CD4-positive, alpha-beta T cell treated with Interleukin-15 for 4 hours (primary cell): ENCODE results near the gene ATP6AP2.

Source experiments
- DNase-seq: peaks from one replicate; pipeline ENCODE4 v3.0.0-alpha.2; 2020; ENCODE audit warnings: low spot score

ATP6AP2 gene, protein sequence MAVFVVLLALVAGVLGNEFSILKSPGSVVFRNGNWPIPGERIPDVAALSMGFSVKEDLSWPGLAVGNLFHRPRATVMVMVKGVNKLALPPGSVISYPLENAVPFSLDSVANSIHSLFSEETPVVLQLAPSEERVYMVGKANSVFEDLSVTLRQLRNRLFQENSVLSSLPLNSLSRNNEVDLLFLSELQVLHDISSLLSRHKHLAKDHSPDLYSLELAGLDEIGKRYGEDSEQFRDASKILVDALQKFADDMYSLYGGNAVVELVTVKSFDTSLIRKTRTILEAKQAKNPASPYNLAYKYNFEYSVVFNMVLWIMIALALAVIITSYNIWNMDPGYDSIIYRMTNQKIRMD

DNA sequence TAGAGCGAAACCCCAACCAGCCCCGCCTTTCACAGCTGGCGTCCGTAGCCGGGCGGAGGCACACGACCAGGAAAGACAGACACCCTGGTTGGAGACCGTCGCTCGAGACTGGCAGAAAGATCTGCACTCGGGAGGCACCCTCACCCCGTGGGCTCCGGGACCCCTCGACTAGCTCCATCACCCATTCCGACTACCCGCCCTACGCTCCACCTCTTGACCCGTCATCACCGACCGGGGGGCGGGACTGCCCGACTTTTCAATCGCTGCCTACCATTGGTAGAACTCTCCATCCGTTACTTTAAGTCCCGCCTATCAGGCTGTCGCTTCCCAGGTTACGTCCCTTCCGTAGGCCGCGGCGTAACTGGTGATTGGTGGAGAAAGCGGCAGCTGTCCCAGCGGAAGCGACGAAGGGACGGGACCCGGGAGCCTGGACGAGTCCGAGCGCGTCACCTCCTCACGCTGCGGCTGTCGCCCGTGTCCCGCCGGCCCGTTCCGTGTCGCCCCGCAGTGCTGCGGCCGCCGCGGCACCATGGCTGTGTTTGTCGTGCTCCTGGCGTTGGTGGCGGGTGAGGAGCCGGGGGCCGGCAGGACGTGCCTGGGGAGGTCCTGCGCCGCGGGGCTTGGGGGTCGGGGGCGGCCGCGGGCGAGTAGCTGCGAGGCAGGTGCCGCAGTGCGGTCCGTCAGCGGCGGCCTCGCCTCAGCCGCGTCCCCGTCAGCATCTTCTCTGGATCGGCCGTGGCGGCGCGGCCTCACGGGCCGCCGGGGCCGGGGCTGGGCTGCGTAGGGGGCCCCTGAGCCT, at the start of gene ATP6AP2:
TSS of gene ATP6AP2 (plus strand) at position 434 of the 799 bp plus-strand sequence. CDS start at position 530, 96 bp downstream.
- peak; percentile 90 for DNase-seq

DNA sequence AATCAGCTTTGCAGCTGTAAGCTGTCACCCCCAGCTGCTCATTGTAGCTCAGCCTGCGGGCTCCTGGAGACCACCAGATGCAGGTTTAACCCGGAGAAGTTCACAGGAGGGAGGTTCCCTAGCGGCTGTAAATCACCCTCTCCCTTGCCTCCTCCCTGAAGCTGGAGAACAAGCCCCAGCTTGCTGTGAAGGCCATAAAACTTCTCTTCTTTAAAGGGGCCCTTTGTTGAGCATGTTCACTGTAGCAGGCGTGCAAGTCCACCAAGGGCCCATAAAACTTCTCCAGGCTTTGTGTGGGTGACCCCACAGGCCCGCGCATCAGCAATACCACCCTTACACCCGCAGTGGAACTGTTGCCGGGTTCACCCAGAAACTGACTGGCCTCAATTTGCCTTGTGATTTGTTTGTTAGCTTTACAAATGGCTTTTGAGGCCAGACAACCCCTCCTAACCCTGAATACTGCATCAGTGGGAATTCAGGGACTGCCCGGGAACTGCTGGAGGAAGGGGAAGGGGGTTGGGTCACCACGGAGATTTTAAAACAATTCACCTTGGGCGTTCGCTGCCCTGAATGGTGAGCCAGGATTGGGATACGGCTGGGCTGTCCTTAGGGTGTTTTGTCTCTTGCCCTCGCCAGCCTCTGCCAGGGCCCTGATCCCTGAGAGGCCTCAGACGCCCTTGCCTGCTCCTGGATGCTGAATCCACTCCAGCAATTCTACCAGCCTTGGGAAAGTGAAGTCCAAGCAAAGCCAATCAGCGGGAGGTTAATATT, 49.5 kb upstream of the ATP6AP2 start:
- DNase-seq = no peak

DNA sequence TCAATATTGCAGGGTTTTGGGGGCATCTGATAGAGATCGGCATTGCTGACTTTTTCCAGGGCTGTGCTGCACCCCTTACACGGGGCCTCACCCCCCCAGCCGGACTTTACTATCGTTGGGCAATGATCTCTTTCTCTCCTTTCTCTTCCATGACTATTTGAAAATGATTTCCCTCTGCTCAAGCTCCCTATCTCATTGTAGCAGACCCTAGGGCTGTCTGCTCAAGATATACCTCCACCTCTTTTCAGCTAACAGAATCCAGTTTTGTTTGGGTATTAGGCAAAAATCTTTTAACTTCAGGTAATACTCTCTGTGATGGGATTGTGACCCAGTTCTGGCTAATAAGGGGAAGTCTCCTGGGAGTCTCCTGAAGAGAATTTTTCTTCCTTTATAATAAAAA, 43.5 kb upstream of the ATP6AP2 start:
- DNase-seq = no peak

DNA sequence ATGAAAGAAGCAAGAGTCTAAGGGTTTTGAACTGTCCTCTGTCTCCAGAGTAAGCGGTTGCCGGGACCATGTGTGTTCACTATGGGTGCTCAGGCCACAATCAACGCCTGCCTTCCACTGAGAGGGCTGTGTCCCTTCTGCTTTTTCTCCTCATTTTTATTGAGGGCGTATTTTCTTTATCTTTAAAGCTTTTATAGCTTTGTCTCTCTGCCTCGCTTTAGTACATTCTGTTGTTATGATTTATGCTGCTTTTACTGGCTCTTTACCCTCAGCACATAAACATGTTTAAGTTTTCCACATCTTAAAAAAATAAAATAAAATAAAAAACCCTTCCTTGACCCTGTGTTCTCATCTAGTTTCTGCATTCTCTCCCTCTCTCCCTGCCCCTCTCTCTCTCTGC, 42.4 kb upstream of the ATP6AP2 start:
- DNase-seq = no peak

DNA sequence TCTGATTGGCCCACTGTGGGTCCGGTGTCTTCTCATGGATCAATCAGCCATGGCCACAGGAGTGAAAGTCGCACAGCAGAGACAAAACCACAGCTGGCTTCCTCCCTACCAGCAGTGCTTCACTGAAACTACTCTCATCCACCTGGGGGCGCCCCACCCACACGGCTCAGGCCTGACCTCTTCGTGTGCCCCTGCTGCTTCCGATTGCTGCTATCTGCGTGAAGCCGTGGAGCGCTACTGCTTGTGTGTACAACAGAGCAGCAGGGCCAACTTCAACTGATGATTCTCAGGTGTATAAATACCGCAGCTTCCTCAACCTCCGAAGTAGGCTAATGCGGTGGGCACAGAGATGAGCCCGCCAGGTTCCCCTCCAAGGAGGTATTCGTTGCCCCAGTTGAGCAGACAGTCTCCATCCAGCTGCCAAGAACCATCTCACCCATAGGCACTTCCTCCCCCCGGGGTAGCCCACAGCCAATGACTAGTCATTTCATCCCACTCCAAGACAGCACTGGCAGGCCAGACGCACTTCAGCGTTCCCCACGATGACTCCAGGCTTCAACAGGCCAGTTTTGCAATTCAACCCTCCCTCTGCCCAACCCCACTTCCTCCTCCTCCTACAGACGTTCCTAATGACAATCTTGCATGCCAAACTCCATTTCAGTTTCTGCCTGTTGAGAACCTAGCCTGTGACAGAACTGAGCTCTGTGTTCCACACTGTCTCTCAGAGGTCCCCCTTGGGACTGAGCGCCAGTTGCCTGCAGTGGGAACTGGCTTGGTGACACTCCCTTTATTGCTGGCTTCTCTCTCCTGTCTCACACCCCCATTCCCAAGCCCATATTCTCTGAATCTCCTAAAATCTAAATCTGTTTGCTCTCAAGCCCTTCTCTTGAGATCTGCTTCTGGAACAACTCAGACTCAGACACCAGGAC, 41.3 kb upstream of the ATP6AP2 start:
- DNase-seq = peak; percentile 65

DNA sequence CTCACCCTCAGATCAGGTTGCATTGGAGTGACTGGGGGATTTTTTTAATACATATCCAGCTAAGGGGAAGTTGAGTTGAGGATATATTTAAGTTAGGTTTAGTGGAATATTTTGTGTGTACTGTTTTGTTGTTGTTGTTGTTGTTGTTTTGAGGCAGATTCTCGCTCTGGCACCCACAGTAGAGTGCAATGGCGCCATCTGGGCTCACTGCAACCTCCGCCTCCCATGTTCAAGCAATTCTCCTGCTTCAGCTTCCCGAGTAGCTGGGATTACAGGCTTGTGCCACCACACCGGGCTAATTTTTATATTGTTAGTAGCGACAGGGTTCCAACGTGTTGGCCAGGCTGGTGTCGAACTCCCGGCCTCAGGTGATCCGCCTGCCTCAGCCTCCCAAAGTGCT, 38.6 kb upstream of the ATP6AP2 start:
- DNase-seq = no peak

DNA sequence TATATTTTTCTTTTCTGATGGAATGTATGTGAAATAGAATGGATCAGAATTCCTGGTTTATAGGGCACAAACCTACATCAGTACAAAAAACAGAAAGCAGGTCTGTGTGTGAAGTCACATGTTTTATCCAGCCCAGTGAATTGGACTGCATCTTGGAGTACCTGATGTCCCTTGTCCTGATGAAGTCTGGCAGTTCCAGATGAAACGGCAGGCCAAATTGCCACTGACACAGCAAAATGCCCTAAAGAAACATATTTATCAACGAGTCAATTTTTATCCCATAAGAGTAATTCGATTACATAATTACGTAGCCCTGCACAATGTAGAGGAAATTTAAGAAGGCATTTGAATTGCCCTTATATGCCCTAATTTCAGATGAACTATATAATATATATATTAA, 37.8 kb upstream of the ATP6AP2 start:
- no peak for DNase-seq

DNA sequence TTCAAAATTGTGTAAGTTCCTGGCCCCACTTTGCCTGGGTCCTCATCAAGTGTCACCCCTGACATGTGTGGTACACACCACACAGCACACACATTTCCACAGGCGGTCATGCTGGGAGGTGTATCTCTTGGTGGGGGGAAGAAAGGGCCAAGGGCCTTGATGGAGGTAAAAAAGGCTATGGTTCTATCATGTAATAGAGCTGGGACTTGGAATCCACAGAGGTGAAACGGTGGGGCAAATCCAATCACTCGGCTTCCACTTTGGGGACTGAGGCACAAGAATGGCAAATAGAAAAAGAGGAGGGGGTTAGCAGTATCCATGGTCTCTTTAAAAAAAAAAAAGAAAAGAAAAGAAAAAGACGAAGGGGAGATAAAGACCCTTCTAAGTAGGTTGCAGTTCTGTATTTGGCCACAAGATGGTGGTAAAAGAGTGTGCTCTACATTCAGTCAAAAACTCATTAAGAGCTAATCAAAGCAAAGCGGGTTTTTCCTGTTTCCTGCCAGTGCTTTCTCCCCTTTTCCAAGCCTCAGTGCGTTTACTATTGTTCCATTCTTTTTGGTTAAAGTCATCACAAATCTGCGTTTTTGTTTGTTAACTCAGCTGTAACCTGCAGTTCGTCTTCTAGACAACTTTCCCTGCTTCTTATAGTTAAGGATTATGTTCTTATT, 37.0 kb upstream of the ATP6AP2 start:
- DNase-seq = peak; percentile 37

DNA sequence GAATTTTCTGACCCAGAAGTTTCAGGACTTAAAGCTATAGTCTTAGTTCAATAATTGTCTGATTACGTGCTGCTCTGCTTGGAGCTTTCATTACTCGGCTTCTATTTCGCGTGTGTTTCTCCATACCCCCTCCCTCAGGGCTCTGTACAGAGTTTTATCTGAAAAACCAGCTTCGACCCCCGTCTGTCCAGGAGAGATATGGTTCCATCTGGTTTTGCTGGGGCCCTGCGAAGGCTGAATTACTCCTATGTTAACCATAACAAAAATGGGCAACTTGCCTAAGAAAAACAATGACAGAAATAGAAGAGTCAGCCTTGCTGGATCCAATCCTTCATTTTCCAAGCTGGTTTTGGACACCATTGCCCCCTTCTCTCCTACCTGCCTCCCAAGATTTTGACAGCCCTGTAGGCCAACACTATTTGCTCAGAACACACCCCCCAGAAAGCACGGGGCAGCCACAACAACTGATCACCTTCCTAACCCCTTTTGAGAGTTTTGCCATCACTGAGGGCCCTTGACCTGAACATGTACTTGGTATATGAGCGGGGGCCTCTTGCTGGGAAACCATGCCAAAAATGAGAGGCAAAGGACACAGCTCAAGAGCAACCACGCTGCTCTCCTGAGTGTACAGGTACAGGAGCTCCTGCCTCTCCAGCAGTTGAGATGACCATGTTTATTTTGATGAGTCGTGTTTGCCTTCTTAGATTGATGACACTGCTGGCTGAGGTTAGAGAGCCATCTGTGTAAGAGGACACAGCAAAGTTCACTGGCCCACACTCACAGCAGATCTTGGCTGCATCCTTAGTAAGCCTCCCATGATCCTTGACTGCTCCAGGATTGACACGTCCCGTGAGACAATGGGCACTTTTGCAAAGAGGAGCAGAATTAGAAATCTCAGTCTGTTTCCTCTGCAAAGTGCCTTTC, 36.2 kb upstream of the ATP6AP2 start:
- no peak for DNase-seq

DNA sequence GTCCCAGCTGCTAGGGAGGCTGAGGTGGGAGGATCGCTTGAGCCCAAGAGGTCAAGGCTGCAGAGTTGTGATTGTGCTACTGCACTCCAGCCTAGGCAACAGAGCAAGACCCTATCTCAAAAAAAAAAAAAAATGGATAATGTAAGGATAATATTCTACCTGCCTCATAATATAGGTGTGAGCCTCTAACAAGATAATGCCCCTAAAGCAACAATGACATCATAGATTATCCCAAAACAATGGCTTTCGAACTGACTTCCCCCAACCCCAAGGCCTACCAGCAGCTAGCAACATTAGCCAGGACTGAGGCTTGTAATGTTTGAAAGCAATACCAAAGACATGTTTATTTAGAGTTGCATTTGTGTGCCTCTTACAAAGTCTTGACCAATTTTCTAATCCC, 33.9 kb upstream of the ATP6AP2 start:
- no peak for DNase-seq

DNA sequence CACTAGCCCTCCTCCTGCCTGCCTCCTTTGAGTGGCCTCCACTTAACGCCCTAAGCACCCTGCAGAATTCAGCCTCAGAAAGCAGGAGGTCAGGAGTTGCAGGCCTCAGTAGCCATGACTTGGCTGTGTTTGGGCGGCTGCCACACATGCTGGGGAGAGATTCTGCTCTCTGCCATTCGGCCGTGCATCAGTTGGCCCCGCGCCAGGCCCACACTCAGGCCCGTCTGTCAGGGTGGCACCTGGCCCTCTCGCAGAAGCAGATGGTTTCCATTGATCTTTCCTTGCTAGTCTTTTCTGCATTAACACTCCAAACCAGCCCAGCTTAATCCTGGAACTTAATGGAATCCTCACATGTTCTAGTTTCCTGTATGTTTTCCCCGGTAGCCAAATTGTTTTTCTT, 30.7 kb upstream of the ATP6AP2 start:
- DNase-seq = no peak

DNA sequence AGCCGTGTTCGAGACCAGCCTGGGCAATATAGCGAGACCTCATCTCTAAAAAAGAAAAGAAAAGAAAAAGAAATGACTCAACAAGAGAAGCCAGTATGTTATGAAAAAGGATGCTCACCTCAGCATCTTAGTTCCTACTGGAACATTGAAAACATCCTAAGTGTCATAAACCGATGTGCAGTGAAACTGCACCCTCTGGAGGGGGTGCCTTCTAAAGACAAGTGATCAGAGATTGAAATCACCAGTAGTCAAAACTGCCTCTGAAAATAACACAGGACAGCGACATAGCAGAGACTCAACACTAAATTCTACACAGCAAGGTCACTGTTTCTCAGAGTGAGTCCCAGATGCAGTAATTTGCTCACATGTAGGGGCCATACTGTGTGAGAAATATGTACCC, 28.0 kb upstream of the ATP6AP2 start:
- DNase-seq = no peak

DNA sequence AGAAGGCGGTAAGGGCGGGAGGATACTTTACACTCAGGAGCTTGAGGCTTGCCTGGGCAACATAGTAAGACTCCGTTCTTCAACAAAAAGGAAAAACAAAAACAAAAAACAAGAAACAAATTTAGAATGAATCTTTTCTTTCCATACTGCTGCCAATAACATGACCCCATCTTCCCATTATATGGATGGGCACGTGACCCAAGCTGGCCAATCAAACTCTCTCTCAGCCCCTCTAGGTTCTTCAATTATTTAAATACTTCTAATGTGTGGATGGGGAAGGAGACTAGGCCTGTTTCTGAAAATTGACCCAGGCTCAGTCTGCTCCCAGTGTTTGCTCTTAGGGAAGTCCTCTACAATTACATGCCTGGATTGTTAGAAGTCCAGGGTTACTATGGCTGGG, 22.2 kb upstream of the ATP6AP2 start:
- no peak for DNase-seq

DNA sequence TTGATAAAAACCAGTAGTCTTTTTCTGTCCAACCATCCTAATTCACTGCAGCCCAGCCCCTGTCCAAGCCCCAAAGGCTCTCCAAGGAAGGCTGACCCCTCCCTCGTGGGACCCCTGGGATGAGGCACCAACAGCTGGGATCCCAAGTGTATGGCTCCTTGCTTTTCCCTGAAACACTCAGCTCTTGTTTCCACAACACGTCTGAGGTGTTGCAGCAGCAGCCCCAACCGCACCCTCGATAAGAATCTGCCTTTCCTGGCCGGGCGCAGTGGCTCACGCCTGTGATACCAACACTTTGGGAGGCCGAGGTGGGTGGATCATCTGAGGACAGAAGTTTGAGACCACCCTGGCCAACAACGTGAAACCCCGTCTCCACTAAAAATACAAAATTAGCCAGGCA, 17.0 kb upstream of the ATP6AP2 start:
- DNase-seq = no peak

DNA sequence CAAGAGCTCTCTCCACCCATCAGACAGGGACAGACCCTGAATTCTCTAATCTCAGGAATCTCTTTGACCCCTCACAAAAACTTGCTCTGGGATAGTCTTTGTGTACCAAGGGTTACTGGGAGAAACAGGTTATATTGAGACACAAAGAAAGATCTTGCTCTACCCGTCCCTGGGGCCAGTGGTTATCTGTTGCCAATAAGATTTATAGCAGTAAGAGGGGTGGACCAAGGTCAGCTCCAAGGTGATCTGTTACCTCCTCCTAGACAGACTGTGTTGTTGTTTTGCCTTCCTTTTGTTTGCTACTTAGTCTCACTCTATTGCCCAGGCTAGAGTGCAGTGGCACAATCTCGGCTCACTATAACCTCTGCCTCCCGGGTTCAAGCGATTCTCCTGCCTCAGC, 16.3 kb upstream of the ATP6AP2 start:
- no peak for DNase-seq

DNA sequence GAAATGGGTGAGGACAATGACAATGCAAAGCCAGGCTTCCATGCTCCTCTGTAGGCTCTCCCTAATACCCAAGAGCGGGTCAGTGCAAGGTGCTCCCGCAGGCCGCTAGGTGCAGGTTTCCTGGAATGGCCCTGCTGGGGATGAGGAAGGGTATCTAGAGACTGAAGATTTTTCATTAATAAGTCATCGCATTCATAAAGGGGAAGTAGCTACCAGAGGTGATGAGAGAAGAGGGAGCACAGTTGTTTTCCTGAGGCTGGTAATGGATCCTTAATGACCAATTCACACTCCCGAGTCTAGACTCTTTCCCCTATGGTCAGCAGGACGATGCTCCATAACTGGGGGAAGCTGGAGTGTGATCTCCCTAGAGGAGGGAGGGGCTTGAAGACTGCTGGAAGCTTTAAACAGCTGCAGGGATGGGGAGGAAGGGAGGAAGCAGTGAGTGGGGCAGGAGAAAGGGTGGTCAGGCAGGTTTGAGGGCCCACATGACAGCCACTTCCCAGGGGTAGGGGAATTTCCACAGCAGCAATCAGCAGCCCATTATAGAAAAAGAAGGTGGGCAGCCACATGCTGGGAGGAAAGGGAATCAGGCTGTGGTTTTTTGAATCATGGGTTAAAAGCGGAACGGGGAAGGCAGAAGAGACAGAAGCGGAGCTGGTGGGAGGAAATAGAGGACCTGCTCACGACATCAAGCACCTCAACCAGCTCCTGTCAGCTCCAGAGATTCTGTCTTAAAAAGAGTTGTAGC, 10.2 kb upstream of the ATP6AP2 start:
- no peak for DNase-seq

DNA sequence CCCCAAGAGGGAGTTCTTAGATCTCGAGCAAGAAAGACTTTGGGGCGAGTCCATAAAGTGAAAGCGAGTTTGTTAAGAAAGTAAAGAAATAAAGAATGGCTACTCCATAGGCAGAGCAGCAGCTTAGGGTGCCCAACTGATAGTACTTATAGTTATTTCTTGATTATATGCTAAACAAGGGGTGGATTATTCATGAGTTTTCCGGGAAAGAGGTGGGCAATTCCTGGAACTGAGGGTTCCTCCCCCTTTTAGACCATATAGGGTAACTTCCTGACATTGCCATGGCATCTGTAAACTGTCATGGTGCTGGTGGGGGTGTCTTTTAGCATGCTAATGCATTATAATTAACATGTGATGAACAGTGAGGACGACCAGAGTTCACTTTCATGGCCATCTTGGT, 9.6 kb upstream of the ATP6AP2 start:
- peak; percentile 33 for DNase-seq

DNA sequence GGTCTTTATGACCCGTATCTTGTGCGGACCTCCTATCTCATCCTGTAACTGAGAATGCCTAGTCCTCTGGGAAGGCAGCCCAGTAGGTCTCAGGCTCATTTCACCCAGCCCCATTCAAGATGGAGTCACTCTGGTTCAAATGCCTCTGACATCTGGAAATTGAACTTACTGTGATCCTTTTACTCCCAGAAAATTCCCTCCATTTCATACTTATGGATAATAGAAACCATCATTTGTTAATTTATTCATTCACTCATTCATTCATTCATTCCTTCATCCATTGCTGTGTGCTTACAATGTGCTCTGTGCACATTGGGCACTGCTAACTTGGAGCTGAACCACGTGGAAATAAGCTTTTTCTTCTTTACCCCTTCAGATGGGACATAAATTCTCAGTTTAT, 9.2 kb upstream of the ATP6AP2 start:
- DNase-seq = no peak

DNA sequence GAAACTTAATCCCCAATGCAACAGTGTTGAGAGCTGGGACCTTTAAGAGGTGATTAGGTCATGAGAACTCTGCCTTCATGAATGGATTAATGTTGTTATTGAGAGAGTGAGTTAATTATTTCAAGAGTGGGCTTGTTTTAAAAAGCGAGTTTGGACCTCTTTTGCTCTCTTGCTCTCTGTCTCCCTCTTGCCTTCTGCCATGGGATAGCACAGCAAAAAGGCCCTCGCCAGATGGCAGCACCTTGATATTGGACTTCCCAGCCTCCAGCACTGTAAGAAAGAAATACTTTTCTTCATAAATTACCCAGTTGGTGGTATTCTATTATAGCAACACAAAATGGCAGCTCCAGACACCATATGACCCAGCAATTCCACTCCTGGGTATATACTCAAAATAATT, 7.0 kb upstream of the ATP6AP2 start:
- DNase-seq = peak; percentile 35
